ENCODE results near the gene TAC4.

GRCh38 chr17:49882434-49882833, 34.6 kb upstream of the TAC4 start:
- no peak for TF ChIP-seq CTCF (conservative IDR thresholded peaks at IDR 0.05; ENCODE audit: low read depth, low read length)
- TF ChIP-seq EZH2 (IDR thresholded peaks at IDR 0.05; ENCODE audit: borderline replicate concordance, low read depth, low read length, poor library complexity, severe bottlenecking), result no peak

Data from A673 (cell line).